GM06990 (cell line): Measurements from ENCODE around the gene CYSLTR2.

Source experiments
- DNase-seq: peaks from one replicate; pipeline ENCODE4 v3.0.0-alpha.2; 2011; ENCODE audit not compliant: insufficient read length; ENCODE audit errors: extremely low read depth
- H3K27me3 ChIP-seq: replicated peaks from 2 replicates; pipeline ENCODE4 v1.6.0; 2011; ENCODE audit warnings: low read length; ENCODE audit not compliant: control insufficient read depth, insufficient read depth
- H3K36me3 ChIP-seq: 2 replicates; pipeline ENCODE4 v1.5.1; 2011; ENCODE audit warnings: low read length; ENCODE audit not compliant: control insufficient read depth, insufficient read depth
- H3K4me3 ChIP-seq: replicated peaks from 2 replicates; pipeline ENCODE4 v1.5.1; 2011; ENCODE audit warnings: low read depth, mild to moderate bottlenecking, control low read depth, low read length
- TF ChIP-seq, protein P1 (sequence below): IDR thresholded peaks from 2 replicates; pipeline ENCODE4 v1.5.1; 2011; ENCODE audit warnings: low read length, control low read depth, mild to moderate bottlenecking, inconsistent platforms; ENCODE audit not compliant: insufficient read depth, poor library complexity, severe bottlenecking

Gene CYSLTR2

DNA sequence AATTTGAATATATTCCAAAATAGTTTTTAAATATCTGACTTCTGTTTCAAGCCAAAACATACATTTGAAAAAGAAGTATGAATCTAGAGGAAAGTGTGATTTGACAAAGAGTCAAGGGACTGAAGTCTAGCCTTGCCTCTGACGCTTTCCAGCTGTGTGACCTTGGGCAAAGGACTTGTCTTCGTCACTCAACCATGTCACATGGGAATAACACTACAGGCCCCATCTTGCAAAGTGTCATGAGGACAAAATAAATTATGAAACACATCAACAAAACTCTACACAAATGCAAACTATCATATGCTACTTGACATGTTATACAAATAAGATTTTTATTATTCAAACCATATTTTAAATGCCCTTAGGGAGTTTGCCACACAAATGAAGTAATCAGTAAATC is 73.0 kb downstream of the CYSLTR2 start:
- TF ChIP-seq, protein P1, sequence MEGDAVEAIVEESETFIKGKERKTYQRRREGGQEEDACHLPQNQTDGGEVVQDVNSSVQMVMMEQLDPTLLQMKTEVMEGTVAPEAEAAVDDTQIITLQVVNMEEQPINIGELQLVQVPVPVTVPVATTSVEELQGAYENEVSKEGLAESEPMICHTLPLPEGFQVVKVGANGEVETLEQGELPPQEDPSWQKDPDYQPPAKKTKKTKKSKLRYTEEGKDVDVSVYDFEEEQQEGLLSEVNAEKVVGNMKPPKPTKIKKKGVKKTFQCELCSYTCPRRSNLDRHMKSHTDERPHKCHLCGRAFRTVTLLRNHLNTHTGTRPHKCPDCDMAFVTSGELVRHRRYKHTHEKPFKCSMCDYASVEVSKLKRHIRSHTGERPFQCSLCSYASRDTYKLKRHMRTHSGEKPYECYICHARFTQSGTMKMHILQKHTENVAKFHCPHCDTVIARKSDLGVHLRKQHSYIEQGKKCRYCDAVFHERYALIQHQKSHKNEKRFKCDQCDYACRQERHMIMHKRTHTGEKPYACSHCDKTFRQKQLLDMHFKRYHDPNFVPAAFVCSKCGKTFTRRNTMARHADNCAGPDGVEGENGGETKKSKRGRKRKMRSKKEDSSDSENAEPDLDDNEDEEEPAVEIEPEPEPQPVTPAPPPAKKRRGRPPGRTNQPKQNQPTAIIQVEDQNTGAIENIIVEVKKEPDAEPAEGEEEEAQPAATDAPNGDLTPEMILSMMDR = no peak
- Histone ChIP-seq H3K36me3 (no peaks in the 10 kb centered on the region), H3K4me3 (no peak overlapping the region), H3K27me3 (no peaks in the 10 kb centered on the region)
- DNase-seq = no peak

DNA sequence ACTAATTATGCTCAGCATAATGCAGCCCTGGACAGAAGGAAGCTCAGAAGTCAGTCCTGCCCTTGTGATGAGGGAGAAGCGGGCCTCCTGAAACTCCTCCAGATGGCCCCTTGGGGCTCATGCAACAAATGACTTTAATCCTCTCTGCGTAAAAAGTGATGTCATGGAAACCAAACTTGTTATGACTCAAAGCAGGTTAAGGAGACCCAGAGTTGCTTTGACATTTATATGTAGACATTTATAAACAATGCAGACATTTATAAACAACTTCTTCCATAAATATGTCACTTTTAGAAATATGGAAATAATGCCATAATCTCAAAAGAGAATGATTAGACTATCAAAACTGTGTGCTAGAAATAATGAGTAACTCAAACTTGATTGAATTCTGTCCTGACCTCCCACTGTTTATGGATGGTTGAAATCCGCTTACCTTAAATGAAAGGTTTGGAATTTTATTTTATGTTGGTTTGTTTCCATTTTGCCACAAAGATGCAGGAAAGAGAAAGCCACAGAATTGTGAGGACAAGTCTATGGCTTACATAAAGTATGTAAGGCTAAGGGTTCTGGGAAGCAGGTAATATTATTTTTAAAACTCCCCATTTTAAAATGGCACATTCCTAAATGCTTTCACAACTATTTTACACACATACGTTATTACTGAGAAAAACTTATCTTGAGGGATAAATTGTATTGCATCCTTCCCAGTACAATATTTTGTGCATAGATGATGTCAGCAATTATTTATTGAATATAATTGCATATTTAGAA is 73.7 kb downstream of the CYSLTR2 start:
- Histone ChIP-seq H3K27me3 (no peaks in the 10 kb centered on the region), H3K4me3 (no peak overlapping the region), H3K36me3 (no peaks in the 10 kb centered on the region)
- DNase-seq = no peak
- TF ChIP-seq, protein P1 = no peak

DNA sequence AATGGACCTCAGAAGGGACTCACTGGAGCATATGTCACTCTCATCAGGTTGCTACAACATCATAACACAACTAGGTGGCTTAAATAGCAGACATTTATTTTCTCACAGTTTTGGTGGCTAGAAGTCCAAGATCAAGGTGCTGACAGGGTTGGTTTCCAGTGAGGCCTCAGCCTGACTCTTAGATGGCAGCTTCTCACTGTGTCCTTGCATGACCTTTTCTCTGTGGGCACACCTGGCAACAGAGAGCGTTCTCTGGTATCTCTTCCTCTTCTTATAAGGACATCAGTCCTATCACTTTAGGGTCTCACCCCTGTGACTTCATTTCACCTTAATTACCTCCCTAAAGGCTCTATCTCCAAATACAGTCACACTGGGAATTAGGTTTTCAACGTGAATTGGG is 74.5 kb downstream of the CYSLTR2 start:
- Histone ChIP-seq H3K36me3 (no peaks in the 10 kb centered on the region), H3K4me3 (no peak overlapping the region), H3K27me3 (no peaks in the 10 kb centered on the region)
- no peak for DNase-seq
- TF ChIP-seq, protein P1 = no peak

DNA sequence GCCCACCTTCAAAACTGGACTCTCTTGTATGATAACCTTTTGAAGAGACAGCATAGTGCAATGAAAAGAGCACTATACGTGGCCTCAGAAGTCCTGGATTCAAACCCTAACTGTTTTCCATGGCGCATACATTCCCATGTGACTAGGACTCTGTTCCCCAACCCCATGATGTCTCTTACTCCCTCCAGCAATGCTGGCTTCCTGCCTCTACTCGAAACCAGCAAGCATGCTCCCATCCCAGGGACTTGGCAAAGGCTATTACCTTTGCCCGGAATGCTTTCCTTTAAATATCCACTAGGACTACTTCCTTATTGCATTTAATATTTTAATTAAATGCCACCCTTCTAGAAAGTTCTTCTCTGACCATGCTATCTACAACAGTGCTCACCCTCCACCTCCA is 75.1 kb downstream of the CYSLTR2 start:
- no peaks in the 10 kb centered on the region for H3K36me3 ChIP-seq

DNA sequence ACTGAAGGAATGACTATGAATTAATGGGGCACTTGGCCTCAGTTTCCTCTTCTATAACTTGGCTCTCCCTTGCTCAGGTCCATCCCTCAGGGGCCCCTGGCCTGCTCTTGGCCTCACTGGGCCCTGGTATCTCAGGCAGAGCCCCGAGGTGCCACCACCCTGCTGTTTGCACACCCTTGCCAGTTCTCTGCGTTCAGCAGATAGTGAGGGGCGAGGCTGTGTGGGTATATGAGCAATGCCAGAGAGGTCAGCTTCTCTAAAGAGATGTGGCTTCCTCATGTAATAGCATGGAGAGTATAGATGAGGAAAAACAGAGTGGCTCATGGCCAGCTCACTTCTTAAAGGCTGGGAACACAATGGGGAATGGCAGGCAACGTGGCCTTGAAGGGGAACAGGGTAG is 76.1 kb downstream of the CYSLTR2 start:
- no peaks in the 10 kb centered on the region for H3K27me3 ChIP-seq
- H3K36me3 ChIP-seq = no peaks in the 10 kb centered on the region
- no peak for DNase-seq
- H3K4me3 ChIP-seq = no peak overlapping the region
- TF ChIP-seq, protein P1 = no peak

More for the DNA sequence above, 75.1 kb downstream of the CYSLTR2 start:
- DNase-seq = no peak
- Histone ChIP-seq H3K4me3 (no peak overlapping the region), H3K27me3 (no peaks in the 10 kb centered on the region)
- TF ChIP-seq, protein P1 = no peak

DNA sequence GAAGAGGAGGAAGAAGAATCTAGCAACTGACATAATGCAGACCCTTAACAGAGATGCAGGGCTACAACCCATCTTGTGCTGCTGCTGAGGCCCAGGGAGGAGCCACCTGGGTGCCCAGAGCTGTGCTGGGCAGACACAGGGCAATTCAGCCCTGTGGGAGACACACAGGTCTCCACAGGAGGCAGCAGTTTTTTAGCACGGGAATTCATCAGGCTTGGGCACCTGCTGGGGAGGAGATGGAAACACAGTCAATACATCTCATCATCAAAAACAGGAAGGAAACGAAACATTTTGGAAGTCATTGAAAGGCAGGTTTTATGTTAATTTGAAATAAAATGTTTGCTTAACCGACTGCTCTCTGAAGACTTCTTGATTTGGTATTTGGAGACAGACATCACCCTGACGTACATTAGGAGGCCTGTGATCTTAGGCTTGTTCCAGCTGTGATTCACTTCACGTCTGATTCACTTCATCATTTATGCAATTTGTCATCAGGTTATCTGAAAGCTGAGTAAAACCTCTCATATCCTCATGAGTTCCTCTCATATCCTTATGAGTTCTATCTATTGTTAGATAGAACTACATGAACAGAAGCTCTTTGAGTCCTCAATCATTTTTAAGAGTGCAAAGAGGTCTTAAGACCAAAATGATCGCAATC is 77.4 kb downstream of the CYSLTR2 start:
- Histone ChIP-seq H3K4me3 (no peak overlapping the region), H3K27me3 (no peaks in the 10 kb centered on the region), H3K36me3 (no peaks in the 10 kb centered on the region)
- TF ChIP-seq, protein P1 = no peak
- DNase-seq = no peak
